GM12878 (cell line): Measurements from ENCODE around the gene TARS3. TPM values are rescaled to one million over a fixed set of nuclear protein-coding genes. Genes with fewer than 3 reads are reported as not detected.

ENCODE experiments used
- ATAC-seq: fragments of 200-7000 bp; cut with Tn5 transposase; 3 replicates; pipeline ENCODE4 v1.9.1; 2020; ENCODE audit warnings: mild to moderate bottlenecking, moderate library complexity
- BruUV-seq: library from RNA; stranded (reverse); fragments of 400-500 nt; replicated peaks from 2 replicates; lab custom pipeline; 2021; lab: Mats Ljungman, UMichigan
- CTCF ChIA-PET: fragments of 300-600 bp; sonication (Branson Sonifier 250); formaldehyde crosslinking; extraction: SDS; loops from one replicate; lab custom pipeline; 2021; ENCODE audit warnings: inconsistent platforms; lab: Yijun Ruan, JAX
- POLR2A ChIA-PET: fragments of 350-600 bp; formaldehyde crosslinking; extraction: SDS; loops from one replicate; lab custom pipeline; 2021; ENCODE audit warnings: inconsistent platforms; lab: Charles Lee
- RAD21 ChIA-PET: fragments of 300-600 bp; sonication (Branson Sonifier 250); formaldehyde crosslinking; loops from one replicate; lab custom pipeline; 2023; ENCODE audit warnings: antibody characterized with exemption; ENCODE audit not compliant: unreplicated experiment; lab: Charles Lee
- SMC1A ChIA-PET: fragments of 300-600 bp; sonication (Branson Sonifier 250); formaldehyde crosslinking; loops from one replicate; lab custom pipeline; 2023; ENCODE audit not compliant: unreplicated experiment, uncharacterized antibody; lab: Charles Lee
- DNase-seq: peaks from one replicate; pipeline ENCODE4 v3.0.0-alpha.2; 2011; ENCODE audit warnings: low read depth, low spot score
- FAIRE-seq: peaks from 3 replicates; lab custom pipeline; 2011; peaks lifted over from hg19 to GRCh38; lab: Jason Lieb, UNC
- H2AFZ ChIP-seq: 2 replicates; pipeline ENCODE4 v1.6.0; 2011; ENCODE audit warnings: low read depth, low read length, control low read depth; ENCODE audit not compliant: control insufficient read depth
- H3K27ac ChIP-seq: 2 replicates; pipeline ENCODE4 v1.5.1; 2011; ENCODE audit warnings: control low read depth; ENCODE audit not compliant: control insufficient read depth, insufficient read depth
- H3K27me3 ChIP-seq, 2 experiments: replicated peaks in 1 of 2; 2 replicates each; pipeline versions ENCODE4 v1.6.0 to v1.6.1; 2011; ENCODE audit warnings: low read length in 1 of 2; ENCODE audit not compliant: control insufficient read depth in 2 of 2, insufficient read depth in 2 of 2
- H3K36me3 ChIP-seq, 2 experiments: 2 replicates each; pipeline ENCODE4 v1.5.1; 2011; ENCODE audit warnings: low read length in 1 of 2; ENCODE audit not compliant: control insufficient read depth in 2 of 2, insufficient read depth in 2 of 2
- H3K4me1 ChIP-seq: 2 replicates; pipeline ENCODE4 v1.6.1; 2011; ENCODE audit warnings: mild to moderate bottlenecking, low read length, moderate library complexity, mixed read lengths; ENCODE audit not compliant: control insufficient read depth, insufficient read depth
- H3K4me2 ChIP-seq: 2 replicates; pipeline ENCODE4 v1.6.0; 2011; ENCODE audit warnings: control low read depth; ENCODE audit not compliant: control insufficient read depth, insufficient read depth
- H3K4me3 ChIP-seq: fragments of 200-600 bp; sonication (generic); 2 replicates; pipeline ENCODE4 v1.5.1; 2016
- H3K79me2 ChIP-seq: 2 replicates; pipeline ENCODE4 v1.6.0; 2011; ENCODE audit warnings: low read length; ENCODE audit not compliant: control insufficient read depth, insufficient read depth
- H3K9ac ChIP-seq: 2 replicates; pipeline ENCODE4 v1.8.0; 2011; ENCODE audit warnings: low read length, control low read depth, mixed read lengths; ENCODE audit not compliant: control insufficient read depth, insufficient read depth
- H3K9me3 ChIP-seq: replicated peaks from 3 replicates; pipeline ENCODE4 v1.5.1; 2011; ENCODE audit warnings: mild to moderate bottlenecking, low read length; ENCODE audit not compliant: control insufficient read depth, insufficient read depth
- H4K20me1 ChIP-seq: 2 replicates; pipeline ENCODE4 v1.6.0; 2011; ENCODE audit not compliant: control insufficient read depth, insufficient read depth
- BCL11A ChIP-seq: IDR thresholded peaks from 2 replicates; pipeline ENCODE4 v1.6.1; 2011; ENCODE audit warnings: low read depth, low read length
- BHLHE40 ChIP-seq, 2 experiments: fragments of 450-650 bp in 1 of 2; IDR thresholded peaks; 2 replicates each; pipeline ENCODE4 v1.6.1; 2011 to 2017; ENCODE audit warnings: low read depth in 2 of 2, borderline replicate concordance in 1 of 2, improper control_type of control experiment in 1 of 2, low read length in 1 of 2, mild to moderate bottlenecking in 1 of 2
- EGR1 ChIP-seq, 2 experiments: IDR thresholded peaks; 1 replicate in 1 of 2; 2 replicates in 1 of 2; pipeline ENCODE4 v1.6.1; 2011 to 2012; ENCODE audit warnings: low read depth in 2 of 2, low read length in 2 of 2, borderline replicate concordance in 1 of 2, mild to moderate bottlenecking in 1 of 2, moderate library complexity in 1 of 2
- MEF2B ChIP-seq: fragments of 450-650 bp; IDR thresholded peaks from 2 replicates; pipeline ENCODE4 v1.6.1; 2018; ENCODE audit warnings: mild to moderate bottlenecking, moderate library complexity; ENCODE audit not compliant: partially characterized antibody, poor library complexity, severe bottlenecking
- RFX5 ChIP-seq: IDR thresholded peaks from 2 replicates; pipeline ENCODE4 v1.6.1; 2011; ENCODE audit warnings: low read depth, low read length, improper control_type of control experiment
- TCF12 ChIP-seq: IDR thresholded peaks from 2 replicates; pipeline ENCODE4 v1.6.1; 2011; ENCODE audit warnings: low read depth, mild to moderate bottlenecking, low read length
- WGBS: methylation state at CpG from one replicate; pipeline ENCODE4 v1.1.6; 2016; ENCODE audit warnings: low lambda C conversion rate; ENCODE audit not compliant: insufficient replicate concordance, insufficient coverage; ENCODE audit errors: missing lambda C conversion rate; 5-methylcytosine and 5-hydroxymethylcytosine counted together
- in situ Hi-C: fragments of 300-500 bp; cut with MboI; formaldehyde crosslinking; loops from 9 replicates; pipeline ENCODE4 v1.14.3; 2018; ENCODE audit warnings: mixed read lengths
- intact Hi-C: fragments of 100-400 bp; cut with micrococcal nuclease; formaldehyde crosslinking; loops from one replicate; pipeline ENCODE4 v1.14.2; 2022; ENCODE audit not compliant: unreplicated experiment
- polyA plus RNA-seq, 11 experiments: library from polyadenylated mRNA; depleted of rRNA in 4 of 11; unstranded in 6 of 11; stranded (reverse) in 5 of 11; fragments of >200 nt; fragmentation: Nextera tagmentation in 4 of 11; fragmentation: Illumina TruSeq in 1 of 11; extraction: Ambion mirVana in 4 of 11; extraction: Trizol in 1 of 11; gene quantifications; 1 replicate in 1 of 11; 2 replicates in 10 of 11; pipeline versions ENCODE4 v1.2.1 to v1.2.3, GENCODE V29; 2011 to 2016; ENCODE audit warnings: inconsistent platforms in 2 of 11, missing spikeins in 2 of 11, low read depth in 1 of 11
- total RNA-seq, 4 experiments: library from RNA; depleted of rRNA in 3 of 4; stranded (reverse); fragments of >200 nt in 3 of 4; fragmentation: Illumina TruSeq in 1 of 4; extraction: Trizol in 1 of 4; gene quantifications; 2 replicates each; pipeline versions ENCODE4 v1.2.1 to v1.2.3, GENCODE V29; 2013 to 2021

Gene TARS3
- total and polyA plus RNA-seq, 10 of the 15 experiments (the other 5 are each of a cell fraction or from before 2014, with no cell fraction given): 1.4 to 7.8 (median 5.3) TPM

GRCh38 chr15:101652786-101653430, 71.4 kb downstream of the TARS3 start:
- H2AFZ ChIP-seq: peak overlapping the region; percentile 84

More at GRCh38 chr15:101652786-101653430, 71.4 kb downstream of the TARS3 start:
- POLR2A ChIA-PET: interaction anchor here (1.2 kb wide), 1 partner anchor 10 kb away, joined by 3 read pairs; no protein-coding TSS in a partner anchor
- Histone ChIP-seq H3K27ac (peak overlapping the region; percentile 87), H3K4me1 (peaks cover 20% of the 10 kb centered on the region), H4K20me1 (no peaks in the 10 kb centered on the region), H3K9me3 (no peaks in the 10 kb centered on the region), H3K27me3 (no peaks in the 10 kb centered on the region), H3K4me3 (peak overlapping the region; percentile 85), H3K4me2 (peak overlapping the region; percentile 96), H3K79me2 (peaks cover 46% of the 10 kb centered on the region), H3K36me3 (peaks cover 0 to 10% of the 10 kb centered on the region in 2 experiments; a peak in 1 of 4 replicates), H3K9ac (peak overlapping the region; percentile 79)
- in situ Hi-C loops (no loop called here), intact Hi-C loops (loop anchor here (2.0 to 5.0 kb wide), 3 partner anchors 70 to 1051 kb away; partner anchors contain the start of genes ASB7, LINS1 and SELENOS)
- CTCF ChIA-PET: interaction anchor here (1.0 to 6.7 kb wide), 7 partner anchors 12 to 394 kb away, joined by 3 to 57 read pairs (median 4); no protein-coding TSS in a partner anchor
- DNase-seq (no peak), FAIRE-seq (no peak), ATAC-seq (peak; percentile 3; the same call in 1 of the 3 replicates)
- TSS peak; percentile 99 for BruUV-seq
- SMC1A ChIA-PET: interaction anchor here (1.4 to 1.9 kb wide), 2 partner anchors 11 to 70 kb away, joined by 6 to 8 read pairs; no protein-coding TSS in a partner anchor
- 0 out of 2 replicates have a peak, but pooled peaks have one; percentile 5 for TF ChIP-seq TCF12
- peak in 1 of 2 experiments; percentile 29; a peak in 1 of 3 replicates for TF ChIP-seq EGR1 (IDR thresholded peaks at IDR 0.05; ENCODE audit: borderline replicate concordance in 1 of 2, low read depth in 2 of 2, low read length in 2 of 2)
- TF ChIP-seq RFX5: 0 out of 2 replicates have a peak, but pooled peaks have one; percentile 6
- peak in 1 of 2 experiments; percentile 16; a peak in 2 of 4 replicates for TF ChIP-seq BHLHE40 (IDR thresholded peaks at IDR 0.05; ENCODE audit: borderline replicate concordance in 1 of 2, low read depth in 2 of 2, low read length in 1 of 2)
- TF ChIP-seq MEF2B: peak; percentile 14
- TF ChIP-seq BCL11A: no peak
- RAD21 ChIA-PET: interaction anchor here (0.5 to 1.5 kb wide), 3 partner anchors 353 to 378 kb away, joined by 3 to 5 read pairs (median 3); no protein-coding TSS in a partner anchor
- WGBS: 39% methylated on average over 40 of the region's 42 CpGs
